B cell (primary cell): ENCODE data around the gene SETDB1. TPM values are rescaled to one million over a fixed set of nuclear protein-coding genes. Genes with fewer than 3 reads are reported as not detected.
A peak's percentile ranks its signal among the peaks of the same experiment; 100 is the strongest.

Source experiments
- ATAC-seq: fragments of 200-7000 bp; cut with Tn5 transposase; one replicate; pipeline ENCODE4 v1.10.0; 2021; ENCODE audit warnings: low read depth, mild to moderate bottlenecking, moderate number of reproducible peaks, moderate library complexity
- CTCF ChIA-PET: fragments of 350-600 bp; sonication (Branson Sonifier 250); formaldehyde crosslinking; loops from one replicate; lab custom pipeline; 2021; ENCODE audit warnings: antibody characterized with exemption, inconsistent platforms; lab: Charles Lee
- POLR2A ChIA-PET: fragments of 350-600 bp; sonication (Branson Sonifier 250); formaldehyde crosslinking; loops from one replicate; lab custom pipeline; 2021; ENCODE audit warnings: antibody characterized with exemption; lab: Charles Lee
- DNase-seq: peaks from one replicate; pipeline ENCODE4 v3.0.0; 2013
- H2AFZ ChIP-seq: 2 replicates; pipeline ENCODE4 v1.6.1; 2012; ENCODE audit warnings: mild to moderate bottlenecking, low read depth, low read length; ENCODE audit not compliant: insufficient read depth, poor library complexity, severe bottlenecking
- H3K27ac ChIP-seq, 2 donors: 1 replicate in 1 of 2; 2 replicates in 1 of 2; pipeline ENCODE4 v1.5.1; 2012 to 2013; ENCODE audit warnings: low read length in 2 of 2, mild to moderate bottlenecking in 2 of 2, moderate library complexity in 1 of 2
- H3K27me3 ChIP-seq, 4 experiments: fragments of 200-600 bp in 1 of 4; sonication (generic) in 1 of 4; replicated peaks in 1 of 4; 1 replicate in 2 of 4; 2 replicates in 2 of 4; pipeline versions ENCODE4 v1.6.1 to v1.7.0; 2013 to 2016; ENCODE audit warnings: low read length in 3 of 4, mild to moderate bottlenecking in 2 of 4, mixed read lengths in 1 of 4, moderate library complexity in 1 of 4; ENCODE audit not compliant: insufficient read depth in 4 of 4, control insufficient read depth in 3 of 4; ENCODE audit errors: control extremely low read depth in 1 of 4
- H3K36me3 ChIP-seq, 2 experiments: replicated peaks in 1 of 2; 1 replicate in 1 of 2; 2 replicates in 1 of 2; pipeline versions ENCODE4 v1.6.1 to v1.7.1; 2013; ENCODE audit warnings: low read length in 1 of 2; ENCODE audit not compliant: insufficient read depth in 2 of 2, control insufficient read depth in 1 of 2; ENCODE audit errors: control extremely low read depth in 1 of 2, extremely low read depth in 1 of 2
- H3K4me1 ChIP-seq, 2 donors: fragments of 200-600 bp in 1 of 2; sonication (generic) in 1 of 2; 1 replicate in 1 of 2; 2 replicates in 1 of 2; pipeline versions ENCODE4 v1.5.1 to v1.6.1; 2013 to 2017; ENCODE audit warnings: low read length in 2 of 2; ENCODE audit not compliant: control insufficient read depth in 2 of 2, insufficient read depth in 2 of 2
- H3K4me2 ChIP-seq: replicated peaks from 2 replicates; pipeline ENCODE3; 2012; ENCODE audit warnings: mild to moderate bottlenecking, low read depth, low read length; ENCODE audit not compliant: poor library complexity, severe bottlenecking
- H3K4me3 ChIP-seq, 5 experiments: fragments of 200-600 bp in 1 of 5; sonication (generic) in 1 of 5; 1 replicate in 3 of 5; 2 replicates in 2 of 5; pipeline versions ENCODE4 v1.5.1 to v1.7.0; 2011 to 2016; ENCODE audit warnings: low read length in 4 of 5, mild to moderate bottlenecking in 4 of 5, low read depth in 2 of 5, control low read depth in 1 of 5, moderate library complexity in 1 of 5; ENCODE audit not compliant: insufficient read depth in 1 of 5; ENCODE audit errors: control extremely low read depth in 1 of 5, extremely low read depth in 1 of 5
- H3K79me2 ChIP-seq: fragments of 200-600 bp; sonication (generic); one replicate; pipeline ENCODE4 v1.6.0; 2016; ENCODE audit warnings: low read length; ENCODE audit not compliant: control insufficient read depth, insufficient read depth
- H3K9ac ChIP-seq: fragments of 200-600 bp; sonication (generic); 2 replicates; pipeline ENCODE4 v1.6.1; 2017; ENCODE audit warnings: mild to moderate bottlenecking, low read length, moderate library complexity
- H3K9me3 ChIP-seq, 3 donors: one replicate each; pipeline versions ENCODE4 v1.6.1 to v1.7.1; 2013; ENCODE audit warnings: low read length in 2 of 3; ENCODE audit not compliant: control insufficient read depth in 2 of 3, insufficient read depth in 1 of 3; ENCODE audit errors: control extremely low read depth in 1 of 3
- H4K20me1 ChIP-seq: 2 replicates; pipeline ENCODE4 v1.6.0; 2012; ENCODE audit warnings: mild to moderate bottlenecking, low read length; ENCODE audit not compliant: insufficient read depth, control insufficient read depth, poor library complexity, severe bottlenecking
- H3K27ac Mint-ChIP-seq: one replicate; pipeline ENCODE4 v1.8.0; 2021; ENCODE audit warnings: mixed read lengths
- H3K27me3 Mint-ChIP-seq: one replicate; pipeline ENCODE4 v1.8.0; 2021; ENCODE audit warnings: mixed read lengths
- H3K4me1 Mint-ChIP-seq: one replicate; pipeline ENCODE4 v1.8.0; 2021; ENCODE audit warnings: mixed read lengths
- H3K4me3 Mint-ChIP-seq: one replicate; pipeline ENCODE4 v1.8.0; 2021; ENCODE audit warnings: mixed read lengths
- H3K9me3 Mint-ChIP-seq: one replicate; pipeline ENCODE4 v1.8.0; 2022; ENCODE audit warnings: mixed read lengths; ENCODE audit not compliant: insufficient read depth
- EZH2 ChIP-seq: IDR thresholded peaks from 2 replicates; pipeline ENCODE4 v1.6.1; 2012; ENCODE audit warnings: borderline replicate concordance, low read depth, mild to moderate bottlenecking, moderate library complexity, low read length; ENCODE audit not compliant: insufficient read depth, poor library complexity, severe bottlenecking
- WGBS: methylation state at CpG from one replicate; pipeline ENCODE4 v1.1.5; 2013; ENCODE audit warnings: missing lambda C conversion rate; ENCODE audit not compliant: insufficient coverage; 5-methylcytosine and 5-hydroxymethylcytosine counted together
- intact Hi-C: fragments of 100-400 bp; cut with micrococcal nuclease; formaldehyde crosslinking; loops from one replicate; pipeline ENCODE4 v1.10.0; 2022
- polyA plus RNA-seq: library from polyadenylated mRNA; depleted of rRNA; stranded (reverse); fragments of >200 nt; gene quantifications from 2 replicates; pipeline ENCODE4 v1.2.3, GENCODE V29; 2012
- total RNA-seq, 2 donors: library from RNA; stranded (reverse); fragments of 120-200 nt in 1 of 2; gene quantifications; 1 replicate in 1 of 2; 2 replicates in 1 of 2; pipeline versions ENCODE4 v1.2.3 to v1.2.4, GENCODE V29; 2013 to 2022
- TF ChIP-seq, protein P1 (sequence below): fragments of 200-600 bp; IDR thresholded peaks from one replicate; pipeline ENCODE4 v1.8.0; 2022; ENCODE audit warnings: antibody characterized with exemption, mild to moderate bottlenecking

The SETDB1 gene
- total and polyA plus RNA-seq, 2 donors (not counting 1 experiment from before 2014, with no cell fraction given): 57.4 to 115 TPM

DNA sequence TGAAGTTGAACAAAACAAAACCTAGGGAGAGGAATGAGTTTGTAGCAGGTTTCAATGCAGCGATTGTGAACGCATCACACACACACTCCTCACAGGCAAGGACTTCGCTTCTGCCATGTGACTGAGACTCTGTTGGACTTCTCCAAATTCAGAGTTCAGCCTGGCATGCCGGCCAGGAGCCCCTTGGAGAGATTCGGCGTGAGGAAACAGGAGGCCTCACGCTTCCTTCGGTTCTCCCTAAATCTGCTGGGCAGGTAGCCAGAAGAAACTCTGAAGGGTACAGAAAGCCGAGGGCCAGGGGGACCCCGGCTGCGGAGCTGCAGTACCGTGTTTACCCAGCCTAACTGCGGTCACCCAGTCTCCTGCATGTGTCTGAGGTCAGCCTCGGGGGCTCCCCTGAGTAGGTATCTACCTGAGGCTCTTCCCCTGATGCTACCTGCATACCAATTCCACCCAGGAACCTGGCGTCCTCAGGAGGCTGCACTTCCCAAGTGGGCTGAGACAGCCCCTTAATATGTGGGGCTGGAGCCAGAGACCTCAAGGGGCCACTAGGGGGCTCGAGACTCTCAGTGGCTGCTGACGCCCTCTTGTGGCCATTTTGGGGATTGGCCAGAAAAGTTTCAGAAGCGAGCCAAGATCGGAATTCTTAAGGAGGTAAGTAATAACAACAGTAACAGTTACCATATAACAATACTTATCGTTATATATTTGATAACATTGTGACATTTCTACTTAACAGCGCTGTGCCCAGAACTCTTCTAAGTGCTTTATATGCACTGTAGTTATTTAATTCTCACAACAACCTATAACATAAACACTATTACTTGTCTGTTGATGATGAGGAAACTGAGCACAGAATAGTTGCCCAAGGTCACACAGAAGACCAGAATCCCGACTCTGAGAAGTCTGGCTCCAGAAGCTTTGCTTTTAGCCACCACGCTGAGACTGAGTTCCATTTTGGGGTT lies 53.2 kb downstream of the SETDB1 start:
- H3K27ac Mint-ChIP-seq: peak overlapping the region; percentile 88
- no peaks in the 10 kb centered on the region for H4K20me1 ChIP-seq
- H3K27me3 ChIP-seq: no peaks in the 10 kb centered on the region
- intact Hi-C loops: loop anchor here (1.0 to 5.0 kb wide), 11 partner anchors 27 to 616 kb away; partner anchors contain the start of genes ARNT, CDC42SE1, CTSS and MINDY1
- no peaks in the 10 kb centered on the region for H3K9me3 Mint-ChIP-seq
- POLR2A ChIA-PET: no interaction called here
- ATAC-seq (peak; percentile 56), DNase-seq (peak; percentile 92)
- TF ChIP-seq, protein P1, sequence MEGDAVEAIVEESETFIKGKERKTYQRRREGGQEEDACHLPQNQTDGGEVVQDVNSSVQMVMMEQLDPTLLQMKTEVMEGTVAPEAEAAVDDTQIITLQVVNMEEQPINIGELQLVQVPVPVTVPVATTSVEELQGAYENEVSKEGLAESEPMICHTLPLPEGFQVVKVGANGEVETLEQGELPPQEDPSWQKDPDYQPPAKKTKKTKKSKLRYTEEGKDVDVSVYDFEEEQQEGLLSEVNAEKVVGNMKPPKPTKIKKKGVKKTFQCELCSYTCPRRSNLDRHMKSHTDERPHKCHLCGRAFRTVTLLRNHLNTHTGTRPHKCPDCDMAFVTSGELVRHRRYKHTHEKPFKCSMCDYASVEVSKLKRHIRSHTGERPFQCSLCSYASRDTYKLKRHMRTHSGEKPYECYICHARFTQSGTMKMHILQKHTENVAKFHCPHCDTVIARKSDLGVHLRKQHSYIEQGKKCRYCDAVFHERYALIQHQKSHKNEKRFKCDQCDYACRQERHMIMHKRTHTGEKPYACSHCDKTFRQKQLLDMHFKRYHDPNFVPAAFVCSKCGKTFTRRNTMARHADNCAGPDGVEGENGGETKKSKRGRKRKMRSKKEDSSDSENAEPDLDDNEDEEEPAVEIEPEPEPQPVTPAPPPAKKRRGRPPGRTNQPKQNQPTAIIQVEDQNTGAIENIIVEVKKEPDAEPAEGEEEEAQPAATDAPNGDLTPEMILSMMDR: peak; percentile 100
- no peak for TF ChIP-seq EZH2
- H3K9me3 ChIP-seq: no peaks in the 10 kb centered on the region
- peak overlapping the region; percentile 65 for H3K9ac ChIP-seq
- CTCF ChIA-PET: interaction anchor here (0.6 to 5.7 kb wide), 16 partner anchors 9 to 514 kb away, joined by 3 to 35 read pairs (median 4); partner anchors contain the start of gene MINDY1
- peaks cover 5% of the 10 kb centered on the region for H3K79me2 ChIP-seq
- WGBS: 3% methylated on average over 16 of the region's 23 CpGs
- H3K4me1 ChIP-seq: peaks cover 22 to 35% of the 10 kb centered on the region in 2 donors
- peak overlapping the region; percentile 38 to 72 (median 50) for H3K4me3 ChIP-seq
- peaks cover 31% of the 10 kb centered on the region for H3K4me1 Mint-ChIP-seq
- H2AFZ ChIP-seq: peak overlapping the region; percentile 93
- H3K27ac ChIP-seq: no peak overlapping the region
- H3K27me3 Mint-ChIP-seq: no peaks in the 10 kb centered on the region
- peak overlapping the region; percentile 79 for H3K4me3 Mint-ChIP-seq
- peak overlapping the region; percentile 91 for H3K4me2 ChIP-seq
- no peaks in the 10 kb centered on the region for H3K36me3 ChIP-seq
